H1 (cell line): ENCODE results near the gene SLC7A11. TPM values are rescaled to one million over a fixed set of nuclear protein-coding genes. Genes with fewer than 3 reads are reported as not detected.
A peak's percentile ranks its signal among the peaks of the same experiment; 100 is the strongest.

Experiments
- BACH1 ChIP-seq: IDR thresholded peaks from 2 replicates; pipeline ENCODE4 v1.6.1; 2012; ENCODE audit warnings: low read length, improper control_type of control experiment
- CEBPB ChIP-seq: IDR thresholded peaks from 2 replicates; pipeline ENCODE4 v1.6.1; 2012; ENCODE audit warnings: low read depth, low read length
- HDAC2 ChIP-seq, 2 experiments: fragments of 300-600 bp in 1 of 2; sonication (generic) in 1 of 2; IDR thresholded peaks; 2 replicates each; pipeline ENCODE4 v1.6.1; 2011 to 2012; ENCODE audit warnings: low read depth in 2 of 2, low read length in 2 of 2, mild to moderate bottlenecking in 2 of 2, moderate library complexity in 2 of 2, borderline replicate concordance in 1 of 2, inconsistent platforms in 1 of 2
- KDM4A ChIP-seq: IDR thresholded peaks from one replicate; pipeline ENCODE4 v1.7.1; 2012; ENCODE audit warnings: low read depth, mild to moderate bottlenecking, moderate library complexity, low read length, inconsistent platforms; ENCODE audit not compliant: severe bottlenecking
- NANOG ChIP-seq: IDR thresholded peaks from 2 replicates; pipeline ENCODE4 v1.6.1; 2011; ENCODE audit warnings: low read length, low read depth, mild to moderate bottlenecking, inconsistent platforms; ENCODE audit not compliant: insufficient read depth, poor library complexity, severe bottlenecking
- NRF1 ChIP-seq: IDR thresholded peaks from 2 replicates; pipeline ENCODE4 v1.6.1; 2011; ENCODE audit warnings: mild to moderate bottlenecking, low read depth, low read length, improper control_type of control experiment
- PHF8 ChIP-seq: fragments of 200-600 bp; sonication (generic); conservative IDR thresholded peaks from 2 replicates; pipeline ENCODE4 v1.7.1; 2012; ENCODE audit warnings: low read depth, mild to moderate bottlenecking, inconsistent platforms, low read length, moderate library complexity
- POLR2A ChIP-seq, 2 experiments: IDR thresholded peaks; 1 replicate in 1 of 2; 2 replicates in 1 of 2; pipeline ENCODE4 v1.6.1; 2011; ENCODE audit warnings: low read depth in 2 of 2, low read length in 2 of 2, mild to moderate bottlenecking in 2 of 2; ENCODE audit errors: control extremely low read depth in 1 of 2
- RAD21 ChIP-seq, 2 experiments: IDR thresholded peaks in 1 of 2; conservative IDR thresholded peaks in 1 of 2; 2 replicates each; pipeline ENCODE4 v1.6.1; 2011; ENCODE audit warnings: low read depth in 2 of 2, low read length in 2 of 2, improper control_type of control experiment in 1 of 2, inconsistent platforms in 1 of 2, mild to moderate bottlenecking in 1 of 2, moderate library complexity in 1 of 2
- RNF2 ChIP-seq: fragments of 200-900, 300-1000 bp; sonication (generic); IDR thresholded peaks from 2 replicates; pipeline ENCODE4 v1.7.1; 2016; ENCODE audit warnings: borderline replicate concordance, low read depth, mild to moderate bottlenecking, antibody characterized with exemption, low read length; ENCODE audit not compliant: poor library complexity, severe bottlenecking; ENCODE audit errors: missing control alignments
- SIRT6 ChIP-seq: IDR thresholded peaks from one replicate; pipeline ENCODE4 v1.7.1; 2012; ENCODE audit warnings: low read length, inconsistent platforms
- SIX5 ChIP-seq: IDR thresholded peaks from 2 replicates; pipeline ENCODE4 v1.6.1; 2011; ENCODE audit warnings: mild to moderate bottlenecking, low read depth, low read length
- SP1 ChIP-seq: IDR thresholded peaks from 2 replicates; pipeline ENCODE4 v1.6.1; 2011; ENCODE audit warnings: low read depth, low read length
- SP2 ChIP-seq: IDR thresholded peaks from 2 replicates; pipeline ENCODE4 v1.6.1; 2012; ENCODE audit warnings: mild to moderate bottlenecking, low read length, inconsistent platforms
- SRF ChIP-seq: IDR thresholded peaks from 2 replicates; pipeline ENCODE4 v1.6.1; 2011; ENCODE audit warnings: mild to moderate bottlenecking, low read depth, low read length, moderate library complexity
- SUZ12 ChIP-seq: fragments of 200-600 bp; sonication (generic); IDR thresholded peaks from 2 replicates; pipeline ENCODE4 v1.6.1; 2012; ENCODE audit warnings: mild to moderate bottlenecking, inconsistent platforms, low read length, moderate library complexity, mixed read lengths
- TAF1 ChIP-seq: IDR thresholded peaks from 2 replicates; pipeline ENCODE4 v1.6.1; 2011; ENCODE audit warnings: mild to moderate bottlenecking, low read depth, low read length
- TBP ChIP-seq: IDR thresholded peaks from 2 replicates; pipeline ENCODE4 v1.6.1; 2011; ENCODE audit warnings: low read depth, low read length, improper control_type of control experiment
- TCF12 ChIP-seq: IDR thresholded peaks from 2 replicates; pipeline ENCODE4 v1.6.1; 2011; ENCODE audit warnings: low read depth, mild to moderate bottlenecking, low read length
- TEAD4 ChIP-seq: IDR thresholded peaks from 2 replicates; pipeline ENCODE4 v1.6.1; 2012; ENCODE audit warnings: low read depth, low read length, inconsistent platforms, mixed read lengths
- polyA plus RNA-seq, 7 experiments: library from polyadenylated mRNA; depleted of rRNA in 3 of 7; stranded (reverse) in 5 of 7; unstranded in 2 of 7; fragments of >200 nt in 5 of 7; fragments of 200-250 nt in 2 of 7; gene quantifications; 1 replicate in 5 of 7; 2 replicates in 1 of 7; 4 replicates in 1 of 7; pipeline versions ENCODE4 v1.2.1 to v1.2.3, GENCODE V29; 2011 to 2013; ENCODE audit warnings: missing spikeins in 2 of 7, mixed read lengths in 2 of 7
- total RNA-seq: library from RNA; stranded (reverse); fragmentation: NEBNext Ultra II Directional; extraction: Animal tissue kit (Norgen Biotek cat#: 25700); gene quantifications from 2 replicates; pipeline ENCODE4 v1.2.1, GENCODE V29; 2021
- TF ChIP-seq, protein P1 (sequence below): IDR thresholded peaks from 2 replicates; pipeline ENCODE4 v1.6.1; 2012; ENCODE audit warnings: low read length, inconsistent platforms

The SLC7A11 gene
- total and polyA plus RNA-seq, 2 of the 8 experiments (the other 6 are each of a cell fraction or from before 2014, with no cell fraction given), result 6.6 to 17.0 TPM

DNA sequence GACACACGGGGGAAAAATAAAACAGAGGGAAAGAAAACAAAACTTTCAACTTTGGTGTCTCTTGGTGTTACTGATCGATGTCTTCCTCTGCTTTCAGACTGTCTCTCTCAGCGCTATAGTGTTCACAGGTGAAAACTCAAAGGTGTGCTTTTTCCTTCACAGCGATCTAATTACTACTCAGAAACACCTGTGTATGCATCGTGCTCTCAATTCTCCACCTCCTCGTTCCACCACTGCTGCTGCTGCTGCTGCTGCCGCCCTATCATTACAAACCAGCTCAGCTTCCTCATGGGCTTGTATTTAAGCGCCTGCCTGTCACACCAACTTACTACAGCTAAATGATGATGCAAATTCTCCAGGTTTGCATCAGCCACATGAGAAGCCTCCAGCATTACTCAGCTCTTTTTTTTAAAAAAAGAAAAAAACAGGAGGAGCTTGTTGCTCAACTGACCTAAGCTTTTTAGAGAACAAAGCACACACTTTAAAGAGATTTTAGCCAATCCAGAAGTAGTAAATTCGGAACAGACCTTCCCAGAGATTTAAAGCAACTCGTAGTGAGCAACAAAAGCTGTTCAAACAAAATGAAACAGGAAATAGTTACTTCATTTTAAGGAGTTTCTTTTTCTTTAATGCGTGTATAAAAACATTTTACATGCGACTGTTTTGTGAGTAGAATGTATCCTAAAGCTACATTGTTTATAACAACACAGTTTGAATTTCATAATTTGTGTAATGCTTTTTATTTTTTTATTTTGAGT lies at the start of gene SLC7A11 (continued):
- no peak for TF ChIP-seq SUZ12
- peak; percentile 88 to 95 for TF ChIP-seq POLR2A (IDR thresholded peaks at IDR 0.05; ENCODE audit: control extremely low read depth in 1 of 2, low read depth in 2 of 2, low read length in 2 of 2)
- peak; percentile 96 for TF ChIP-seq TBP
- TF ChIP-seq BACH1, result peak; percentile 100
- no peak for TF ChIP-seq NANOG
- TF ChIP-seq TEAD4, result 0 out of 2 replicates have a peak, but pooled peaks have one; percentile 22
- TF ChIP-seq CEBPB, result peak; percentile 100
- no peak for TF ChIP-seq TCF12
- TF ChIP-seq, protein P1, sequence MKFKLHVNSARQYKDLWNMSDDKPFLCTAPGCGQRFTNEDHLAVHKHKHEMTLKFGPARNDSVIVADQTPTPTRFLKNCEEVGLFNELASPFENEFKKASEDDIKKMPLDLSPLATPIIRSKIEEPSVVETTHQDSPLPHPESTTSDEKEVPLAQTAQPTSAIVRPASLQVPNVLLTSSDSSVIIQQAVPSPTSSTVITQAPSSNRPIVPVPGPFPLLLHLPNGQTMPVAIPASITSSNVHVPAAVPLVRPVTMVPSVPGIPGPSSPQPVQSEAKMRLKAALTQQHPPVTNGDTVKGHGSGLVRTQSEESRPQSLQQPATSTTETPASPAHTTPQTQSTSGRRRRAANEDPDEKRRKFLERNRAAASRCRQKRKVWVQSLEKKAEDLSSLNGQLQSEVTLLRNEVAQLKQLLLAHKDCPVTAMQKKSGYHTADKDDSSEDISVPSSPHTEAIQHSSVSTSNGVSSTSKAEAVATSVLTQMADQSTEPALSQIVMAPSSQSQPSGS, result peak; percentile 93
- TF ChIP-seq TAF1, result peak; percentile 93
- TF ChIP-seq SP1, result 0 out of 2 replicates have a peak, but pooled peaks have one; percentile 18
- peak in 1 of 2 experiments; percentile 5; a peak in 1 of 4 replicates for TF ChIP-seq HDAC2 (IDR thresholded peaks at IDR 0.05; ENCODE audit: borderline replicate concordance in 1 of 2, low read depth in 2 of 2, low read length in 2 of 2)
- no peak; the same call in 1 of the 2 replicates for TF ChIP-seq NRF1
- no peak for TF ChIP-seq SIX5
- no peak for TF ChIP-seq SP2
- TF ChIP-seq RAD21 (IDR thresholded peaks at IDR 0.05 in 1 of 2, conservative IDR thresholded peaks at IDR 0.05 in 1 of 2; ENCODE audit: low read depth in 2 of 2, low read length in 2 of 2), result no peak
- TF ChIP-seq SIRT6, result no peak
- no peak for TF ChIP-seq RNF2
- TF ChIP-seq KDM4A, result no peak
- 0 out of 2 replicates have a peak, but pooled peaks have one; percentile 20 for TF ChIP-seq PHF8
- no peak for TF ChIP-seq SRF
